ENCODE measurements around the gene SCNN1A. TPM values are rescaled to one million over a fixed set of nuclear protein-coding genes. Genes with fewer than 3 reads are reported as not detected.

SCNN1A gene
- total and polyA plus RNA-seq, 2 of the 13 experiments (the other 11 are each of a cell fraction or from before 2014, with no cell fraction given) = 1.5 to 14.6 TPM

GRCh38 chr12:6372403-6373003 lies 2.9 kb downstream of the SCNN1A start (continued):
- TF ChIP-seq MXI1 (IDR thresholded peaks at IDR 0.05; ENCODE audit: borderline replicate concordance, low read depth, low read length) = peak; percentile 57; the same call in 1 of the 3 replicates
- TF ChIP-seq FOXP1 (IDR thresholded peaks at IDR 0.05) = no peak
- TF ChIP-seq FOXP1 (CRISPR knock-in tag; IDR thresholded peaks at IDR 0.05) = peak; percentile 82
- 0 out of 2 replicates have a peak, but pooled peaks have one; percentile 14 for TF ChIP-seq ZNF414 (CRISPR knock-in tag; IDR thresholded peaks at IDR 0.05)
- peak; percentile 43; the same call in 1 of the 2 replicates for TF ChIP-seq GFI1 (CRISPR knock-in tag; IDR thresholded peaks at IDR 0.05; ENCODE audit: borderline replicate concordance)
- peak; percentile 66; the same call in 1 of the 2 replicates for TF ChIP-seq HOXA3 (CRISPR knock-in tag; IDR thresholded peaks at IDR 0.05)
- TF ChIP-seq FIP1L1 (IDR thresholded peaks at IDR 0.05; ENCODE audit: borderline replicate concordance, insufficient read depth, low read depth, low read length) = no peak
- TF ChIP-seq TFAP4 (IDR thresholded peaks at IDR 0.05; ENCODE audit: borderline replicate concordance, low read depth) = peak; percentile 61; the same call in 1 of the 2 replicates
- 0 out of 2 replicates have a peak, but pooled peaks have one; percentile 43 for TF ChIP-seq KAT8 (CRISPR knock-in tag; IDR thresholded peaks at IDR 0.05)
- peak; percentile 64; the same call in 1 of the 2 replicates for TF ChIP-seq HMG20B (CRISPR knock-in tag; conservative IDR thresholded peaks at IDR 0.05)
- TF ChIP-seq BCL6 (CRISPR knock-in tag; IDR thresholded peaks at IDR 0.05) = peak; percentile 79
- peak; percentile 62; the same call in 1 of the 2 replicates for TF ChIP-seq NCOR1 (IDR thresholded peaks at IDR 0.05; ENCODE audit: borderline replicate concordance, low read length)
- TF ChIP-seq ZNF235 (CRISPR knock-in tag; IDR thresholded peaks at IDR 0.05; ENCODE audit: borderline replicate concordance) = 0 out of 2 replicates have a peak, but pooled peaks have one; percentile 37
- TF ChIP-seq, protein P1, sequence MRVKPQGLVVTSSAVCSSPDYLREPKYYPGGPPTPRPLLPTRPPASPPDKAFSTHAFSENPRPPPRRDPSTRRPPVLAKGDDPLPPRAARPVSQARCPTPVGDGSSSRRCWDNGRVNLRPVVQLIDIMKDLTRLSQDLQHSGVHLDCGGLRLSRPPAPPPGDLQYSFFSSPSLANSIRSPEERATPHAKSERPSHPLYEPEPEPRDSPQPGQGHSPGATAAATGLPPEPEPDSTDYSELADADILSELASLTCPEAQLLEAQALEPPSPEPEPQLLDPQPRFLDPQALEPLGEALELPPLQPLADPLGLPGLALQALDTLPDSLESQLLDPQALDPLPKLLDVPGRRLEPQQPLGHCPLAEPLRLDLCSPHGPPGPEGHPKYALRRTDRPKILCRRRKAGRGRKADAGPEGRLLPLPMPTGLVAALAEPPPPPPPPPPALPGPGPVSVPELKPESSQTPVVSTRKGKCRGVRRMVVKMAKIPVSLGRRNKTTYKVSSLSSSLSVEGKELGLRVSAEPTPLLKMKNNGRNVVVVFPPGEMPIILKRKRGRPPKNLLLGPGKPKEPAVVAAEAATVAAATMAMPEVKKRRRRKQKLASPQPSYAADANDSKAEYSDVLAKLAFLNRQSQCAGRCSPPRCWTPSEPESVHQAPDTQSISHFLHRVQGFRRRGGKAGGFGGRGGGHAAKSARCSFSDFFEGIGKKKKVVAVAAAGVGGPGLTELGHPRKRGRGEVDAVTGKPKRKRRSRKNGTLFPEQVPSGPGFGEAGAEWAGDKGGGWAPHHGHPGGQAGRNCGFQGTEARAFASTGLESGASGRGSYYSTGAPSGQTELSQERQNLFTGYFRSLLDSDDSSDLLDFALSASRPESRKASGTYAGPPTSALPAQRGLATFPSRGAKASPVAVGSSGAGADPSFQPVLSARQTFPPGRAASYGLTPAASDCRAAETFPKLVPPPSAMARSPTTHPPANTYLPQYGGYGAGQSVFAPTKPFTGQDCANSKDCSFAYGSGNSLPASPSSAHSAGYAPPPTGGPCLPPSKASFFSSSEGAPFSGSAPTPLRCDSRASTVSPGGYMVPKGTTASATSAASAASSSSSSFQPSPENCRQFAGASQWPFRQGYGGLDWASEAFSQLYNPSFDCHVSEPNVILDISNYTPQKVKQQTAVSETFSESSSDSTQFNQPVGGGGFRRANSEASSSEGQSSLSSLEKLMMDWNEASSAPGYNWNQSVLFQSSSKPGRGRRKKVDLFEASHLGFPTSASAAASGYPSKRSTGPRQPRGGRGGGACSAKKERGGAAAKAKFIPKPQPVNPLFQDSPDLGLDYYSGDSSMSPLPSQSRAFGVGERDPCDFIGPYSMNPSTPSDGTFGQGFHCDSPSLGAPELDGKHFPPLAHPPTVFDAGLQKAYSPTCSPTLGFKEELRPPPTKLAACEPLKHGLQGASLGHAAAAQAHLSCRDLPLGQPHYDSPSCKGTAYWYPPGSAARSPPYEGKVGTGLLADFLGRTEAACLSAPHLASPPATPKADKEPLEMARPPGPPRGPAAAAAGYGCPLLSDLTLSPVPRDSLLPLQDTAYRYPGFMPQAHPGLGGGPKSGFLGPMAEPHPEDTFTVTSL (CRISPR knock-in tag; IDR thresholded peaks at IDR 0.05; ENCODE audit: borderline replicate concordance) = peak; percentile 46; the same call in 1 of the 2 replicates
- peak; percentile 65; the same call in 1 of the 2 replicates for TF ChIP-seq DPF2 (CRISPR knock-in tag; IDR thresholded peaks at IDR 0.05; ENCODE audit: borderline replicate concordance, low read depth)
- TF ChIP-seq THAP11 (CRISPR knock-in tag; IDR thresholded peaks at IDR 0.05) = peak; percentile 27; the same call in 1 of the 2 replicates
- peak; percentile 74; the same call in 1 of the 2 replicates for TF ChIP-seq MEIS2 (CRISPR knock-in tag; IDR thresholded peaks at IDR 0.05)
- TF ChIP-seq SP4 (CRISPR knock-in tag; IDR thresholded peaks at IDR 0.05) = 0 out of 2 replicates have a peak, but pooled peaks have one; percentile 28
- TF ChIP-seq, protein P2, sequence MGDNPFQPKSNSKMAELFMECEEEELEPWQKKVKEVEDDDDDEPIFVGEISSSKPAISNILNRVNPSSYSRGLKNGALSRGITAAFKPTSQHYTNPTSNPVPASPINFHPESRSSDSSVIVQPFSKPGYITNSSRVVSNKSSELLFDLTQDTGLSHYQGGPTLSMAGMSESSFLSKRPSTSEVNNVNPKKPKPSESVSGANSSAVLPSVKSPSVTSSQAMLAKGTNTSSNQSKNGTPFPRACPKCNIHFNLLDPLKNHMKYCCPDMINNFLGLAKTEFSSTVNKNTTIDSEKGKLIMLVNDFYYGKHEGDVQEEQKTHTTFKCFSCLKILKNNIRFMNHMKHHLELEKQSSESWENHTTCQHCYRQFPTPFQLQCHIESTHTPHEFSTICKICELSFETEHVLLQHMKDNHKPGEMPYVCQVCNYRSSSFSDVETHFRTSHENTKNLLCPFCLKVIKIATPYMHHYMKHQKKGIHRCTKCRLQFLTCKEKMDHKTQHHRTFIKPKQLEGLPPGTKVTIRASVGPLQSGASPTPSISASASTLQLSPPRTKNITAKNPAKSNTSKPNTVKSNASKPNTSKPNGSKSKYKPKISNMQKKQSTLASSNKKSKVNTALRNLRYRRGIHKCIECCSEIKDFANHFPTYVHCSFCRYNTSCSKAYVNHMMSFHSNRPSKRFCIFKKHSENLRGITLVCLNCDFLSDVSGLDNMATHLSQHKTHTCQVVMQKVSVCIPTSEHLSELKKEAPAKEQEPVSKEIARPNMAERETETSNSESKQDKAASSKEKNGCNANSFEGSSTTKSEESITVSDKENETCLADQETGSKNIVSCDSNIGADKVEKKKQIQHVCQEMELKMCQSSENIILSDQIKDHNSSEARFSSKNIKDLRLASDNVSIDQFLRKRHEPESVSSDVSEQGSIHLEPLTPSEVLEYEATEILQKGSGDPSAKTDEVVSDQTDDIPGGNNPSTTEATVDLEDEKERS (CRISPR knock-in tag; IDR thresholded peaks at IDR 0.05) = no peak
- TF ChIP-seq ERF (CRISPR knock-in tag; IDR thresholded peaks at IDR 0.05) = peak; percentile 79

All from HepG2 (cell line).